CD1c-positive myeloid dendritic cell (primary cell): ENCODE data around the gene HTR3D.
"Not testable (repeated sequence)": the region's sequence is repeated elsewhere in the genome, so short reads cannot be mapped to it uniquely, and the experiment has no call there.

Experiments used
- DNase-seq: peaks from one replicate; pipeline ENCODE4 v3.0.0-alpha.2; 2016; ENCODE audit errors: extremely low spot score

The HTR3D gene

DNA sequence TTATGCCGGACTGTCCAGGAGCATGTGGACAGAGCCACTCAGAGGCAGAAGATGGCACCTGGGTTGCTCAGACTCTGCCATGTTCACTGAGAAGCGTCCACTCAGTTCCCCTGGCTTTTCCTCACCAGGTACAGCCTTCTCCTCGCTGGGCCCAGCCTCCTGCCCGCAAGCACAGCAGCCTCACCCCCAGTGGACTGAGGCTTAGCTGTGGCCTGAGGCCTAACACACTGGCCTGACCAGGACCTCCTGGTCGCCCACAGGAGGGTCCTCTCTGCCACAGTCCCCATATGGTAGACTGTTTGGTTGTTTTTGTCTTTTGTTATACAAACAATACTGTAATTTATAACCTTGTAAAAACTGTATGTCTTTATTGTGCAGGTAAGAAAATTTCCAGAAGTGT is 36.8 kb downstream of the HTR3D start:
- DNase-seq: no peak

DNA sequence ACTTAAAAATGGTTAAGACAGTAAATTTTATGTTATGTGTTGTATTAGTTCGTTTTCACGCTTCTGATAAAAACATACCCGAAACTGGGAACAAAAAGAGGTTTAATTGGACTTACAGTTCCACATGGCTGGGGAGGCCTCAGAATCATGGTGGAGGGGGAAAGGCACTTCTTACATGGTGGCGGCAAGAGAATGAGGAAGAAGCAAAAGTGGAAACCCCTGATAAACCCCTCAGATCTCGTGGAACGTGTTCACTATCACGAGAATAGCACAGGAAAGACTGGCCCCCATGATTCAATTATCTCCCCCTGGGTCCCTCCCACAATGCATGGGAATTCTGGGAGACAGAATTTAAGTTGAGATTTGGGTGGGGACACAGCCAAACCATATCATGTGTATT is 39.6 kb downstream of the HTR3D start:
- not testable (repeated sequence) for DNase-seq

DNA sequence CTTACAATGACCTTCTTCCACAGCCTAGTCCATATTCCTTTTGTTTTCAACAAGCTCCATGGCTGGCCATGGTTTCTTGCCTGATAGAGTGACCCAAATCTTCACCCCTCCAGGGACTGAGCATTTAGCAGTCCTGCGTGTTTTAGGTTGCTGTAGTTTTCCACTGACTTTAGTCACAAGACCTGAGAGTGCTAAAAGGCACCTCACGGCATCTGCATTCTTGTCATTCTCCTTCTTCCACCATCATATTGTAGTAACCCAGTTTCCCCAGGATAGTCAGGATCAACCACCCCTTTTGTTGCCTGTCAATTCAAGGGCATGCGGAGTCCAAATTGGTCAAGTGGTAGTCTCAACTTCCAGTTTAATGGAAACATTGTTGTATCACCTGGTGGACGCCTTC is 42.1 kb downstream of the HTR3D start:
- DNase-seq: no peak

- no peak for DNase-seq
Measured at GRCh38 chr3:184075901-184076300, 44.4 kb downstream of the HTR3D start.

- no peak for DNase-seq
Measured at GRCh38 chr3:184077881-184078280, 46.3 kb downstream of the HTR3D start.

DNA sequence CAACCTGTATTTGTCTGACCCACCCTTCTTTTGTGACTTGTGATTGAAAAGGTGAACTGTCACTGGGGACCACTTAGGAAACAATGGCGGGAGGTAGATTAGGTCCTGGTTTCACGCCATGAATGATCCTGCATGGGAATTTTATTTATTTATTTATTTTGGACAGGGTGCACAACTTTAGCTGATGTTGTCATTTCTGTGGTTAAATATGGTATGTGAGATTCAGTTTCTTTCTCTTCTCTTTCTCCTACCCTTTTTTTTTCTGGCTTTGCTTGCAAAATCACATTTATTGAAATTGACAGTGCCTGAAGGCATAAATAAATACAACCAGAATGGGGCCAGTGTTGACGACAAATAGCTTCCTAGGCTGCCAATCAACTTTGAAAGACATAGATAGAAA is 47.3 kb downstream of the HTR3D start:
- no peak for DNase-seq

DNA sequence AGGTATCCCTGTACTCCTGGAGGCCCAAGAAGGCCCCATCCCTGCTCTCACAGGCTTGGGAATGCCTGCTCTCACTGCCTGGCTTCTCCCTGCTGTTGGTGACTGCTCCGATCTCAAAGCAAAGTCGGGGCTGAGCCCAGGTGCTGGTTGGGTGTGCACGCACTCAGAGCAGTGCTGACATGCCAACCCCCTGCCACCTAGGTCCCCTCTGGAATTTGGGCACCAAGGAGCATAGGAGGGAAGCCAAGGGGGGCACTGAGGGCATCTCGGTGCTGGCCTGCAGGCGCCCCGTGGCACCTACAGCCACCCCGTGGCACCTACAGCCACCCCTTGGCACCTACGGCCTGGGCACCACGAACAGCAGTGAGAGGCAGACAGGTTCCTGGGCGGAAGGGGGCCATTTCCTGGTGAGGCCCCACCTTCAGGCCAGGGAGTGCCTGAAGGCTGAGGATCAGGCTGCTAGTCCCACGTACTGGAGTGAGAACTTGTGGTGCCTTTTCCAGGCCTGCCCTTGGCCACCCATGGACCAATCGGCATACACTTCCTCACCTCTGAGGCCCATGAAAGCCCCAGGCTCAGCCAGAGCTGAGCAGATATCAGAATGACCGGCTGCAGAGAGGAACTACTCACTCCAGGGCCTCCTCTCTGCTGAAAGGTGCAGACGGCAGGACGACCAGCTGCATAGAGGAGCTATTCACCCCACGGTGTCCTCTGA is 49.7 kb downstream of the HTR3D start:
- DNase-seq: no peak

DNA sequence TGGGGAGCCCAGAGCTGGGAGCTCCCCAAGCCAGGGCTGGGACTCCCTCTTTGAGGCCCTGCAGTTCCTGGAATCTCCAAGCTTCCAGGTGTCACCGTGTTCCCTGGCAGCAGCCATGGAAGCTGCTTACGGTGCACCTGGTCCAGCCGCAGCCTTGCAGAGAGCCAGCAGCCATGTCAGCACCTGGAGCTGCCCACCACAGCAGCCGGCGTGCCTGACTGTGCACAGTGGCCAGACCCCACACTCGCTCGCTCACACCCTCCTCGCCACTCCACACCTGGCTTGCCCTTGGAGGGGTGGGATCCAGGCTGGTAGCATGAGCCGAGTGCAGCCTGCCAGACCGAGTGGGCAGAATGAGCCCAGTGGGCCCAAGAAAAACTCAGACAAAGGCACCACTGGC is 50.5 kb downstream of the HTR3D start:
- DNase-seq: no peak

- no peak for DNase-seq
Measured at GRCh38 chr3:184082465-184082864, 50.9 kb downstream of the HTR3D start.

GRCh38 chr3:184085389-184085852 is 53.9 kb downstream of the HTR3D start:
- no peak for DNase-seq
